GM19463 (cell line): ENCODE data around the gene C11orf98.
A peak's percentile ranks its signal among the peaks of the same experiment; 100 is the strongest.
"Not testable (repeated sequence)": the region's sequence is repeated elsewhere in the genome, so short reads cannot be mapped to it uniquely, and the experiment has no call there.

Experiments used
- ATAC-seq: cut with Tn5 transposase; IDR thresholded peaks from one replicate; pipeline ENCODE4 v1.9.1; 2021; ENCODE audit warnings: mild to moderate bottlenecking, moderate library complexity; ENCODE audit not compliant: unreplicated experiment

C11orf98 gene

GRCh38 chr11:62654297-62654696 lies 10.7 kb downstream of the C11orf98 start:
- ATAC-seq: no peak

DNA sequence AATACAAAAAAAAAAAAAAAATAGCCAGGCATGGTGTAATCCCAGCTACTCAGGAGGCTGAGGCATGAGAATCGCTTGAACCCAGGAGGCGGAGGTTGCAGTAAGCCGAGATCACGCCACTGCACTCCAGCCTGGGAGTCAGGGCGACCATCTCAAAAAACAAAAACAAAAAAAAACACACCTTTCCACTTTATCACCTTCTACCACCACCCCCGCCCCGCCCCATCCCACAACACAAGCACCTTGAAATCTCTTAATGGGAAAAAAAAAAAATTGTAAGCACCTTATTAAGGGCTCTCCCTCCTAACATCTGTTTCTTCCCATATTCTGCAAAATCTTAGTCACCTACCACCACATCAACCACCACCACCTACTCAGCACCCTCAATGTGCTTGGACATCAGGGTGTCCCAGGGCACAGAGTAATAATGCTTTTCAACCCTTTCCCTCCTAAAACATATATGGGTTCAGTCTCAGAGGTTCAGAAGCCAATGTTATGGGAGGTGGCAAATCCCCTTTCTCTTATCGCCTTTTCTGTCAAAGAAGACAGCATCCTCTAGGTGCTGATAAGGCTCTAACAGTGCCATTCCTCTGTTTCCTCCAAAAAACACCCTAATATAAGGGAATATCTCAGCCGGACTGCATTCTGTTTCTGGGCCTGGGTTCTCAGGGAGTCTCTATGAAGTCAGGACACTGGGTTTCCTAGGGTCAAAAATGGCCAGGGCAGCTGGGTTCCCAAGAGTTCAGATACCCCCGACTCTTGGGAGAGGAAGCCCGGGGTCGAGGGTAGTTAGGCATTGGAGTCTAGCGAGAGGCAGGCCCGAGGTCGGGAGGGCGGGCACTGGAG lies 12.6 kb downstream of the C11orf98 start:
- no peak for ATAC-seq

DNA sequence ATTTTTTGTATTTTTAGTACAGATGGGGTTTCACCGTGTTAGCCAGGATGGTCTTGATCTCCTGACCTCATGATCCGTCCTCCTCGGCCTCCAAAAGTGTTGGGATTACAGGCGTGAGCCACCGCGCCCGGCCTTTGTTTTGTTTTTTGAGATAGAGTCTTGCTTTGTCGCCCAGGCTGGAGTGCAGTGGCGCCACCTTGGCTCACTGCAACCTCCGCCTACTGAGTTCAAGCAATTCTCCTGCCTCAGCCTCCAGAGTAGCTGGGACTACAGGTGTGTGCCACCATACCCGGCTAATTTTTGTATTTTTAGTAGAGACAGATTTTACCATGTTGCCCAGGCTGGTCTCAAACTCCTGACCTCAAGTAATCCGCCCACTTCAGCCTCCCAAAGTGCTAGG lies 14.7 kb downstream of the C11orf98 start:
- ATAC-seq: not testable (repeated sequence)

DNA sequence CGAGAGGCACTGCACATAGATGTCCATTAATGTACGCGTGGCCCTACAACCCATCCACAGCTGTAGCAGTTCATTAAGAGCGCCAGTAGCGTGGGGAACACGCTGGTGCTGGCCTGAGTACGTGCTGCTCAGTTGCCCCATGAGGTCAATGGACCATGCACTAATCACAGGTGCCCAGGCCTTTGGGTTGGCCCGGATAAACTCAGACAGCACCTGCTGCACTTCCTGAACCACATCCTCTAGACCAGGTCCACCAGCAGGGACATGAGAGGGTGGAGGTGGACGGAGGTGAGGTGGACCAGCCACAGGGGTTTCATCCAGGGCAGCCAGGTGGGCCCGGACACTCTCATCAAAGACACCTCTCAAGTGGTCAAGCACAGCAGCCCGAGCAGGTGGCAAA lies 15.5 kb downstream of the C11orf98 start:
- no peak for ATAC-seq

DNA sequence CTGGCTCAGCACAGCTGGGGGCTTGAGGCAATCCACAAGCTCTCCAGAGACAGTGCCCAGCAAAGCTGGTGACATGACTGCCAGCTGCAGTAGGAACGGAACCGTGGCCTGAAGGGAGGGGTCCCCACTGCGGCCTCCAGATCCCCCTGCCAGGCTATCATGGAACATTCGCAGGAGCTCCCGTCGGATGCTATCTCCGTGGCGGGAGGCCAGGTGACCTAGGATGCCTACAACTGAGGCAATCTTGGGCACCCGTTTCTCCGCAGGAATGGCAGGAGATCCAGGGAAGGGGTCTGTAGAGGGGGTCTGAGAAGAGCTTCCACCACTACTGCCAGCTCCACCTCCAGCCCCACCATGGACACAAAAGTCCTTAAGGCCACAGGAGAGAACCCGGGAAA lies 16.0 kb downstream of the C11orf98 start:
- no peak for ATAC-seq

- ATAC-seq: no peak
Observed at GRCh38 chr11:62648185-62648966, 16.6 kb downstream of the C11orf98 start.

DNA sequence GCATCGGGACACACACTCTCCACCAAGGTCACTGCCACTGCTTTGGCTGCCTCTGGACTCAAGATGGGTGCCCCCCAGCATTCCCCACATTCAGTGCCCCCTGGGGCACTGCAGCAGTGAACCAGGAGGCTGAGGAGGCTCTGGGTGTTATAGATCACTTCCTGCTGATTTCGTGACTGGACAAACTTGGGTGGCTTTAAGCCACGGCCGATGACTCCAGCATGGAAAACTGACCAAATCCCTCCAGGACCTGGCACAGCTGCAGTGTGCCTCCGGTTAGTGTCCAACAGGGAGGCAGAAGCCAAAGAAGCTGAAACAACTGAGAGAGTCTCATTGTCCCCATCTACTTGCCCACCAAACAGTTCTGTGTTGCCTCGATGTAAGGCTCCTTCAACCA lies 17.4 kb downstream of the C11orf98 start:
- no peak for ATAC-seq

GRCh38 chr11:62646825-62647608 lies 18.0 kb downstream of the C11orf98 start:
- no peak for ATAC-seq

DNA sequence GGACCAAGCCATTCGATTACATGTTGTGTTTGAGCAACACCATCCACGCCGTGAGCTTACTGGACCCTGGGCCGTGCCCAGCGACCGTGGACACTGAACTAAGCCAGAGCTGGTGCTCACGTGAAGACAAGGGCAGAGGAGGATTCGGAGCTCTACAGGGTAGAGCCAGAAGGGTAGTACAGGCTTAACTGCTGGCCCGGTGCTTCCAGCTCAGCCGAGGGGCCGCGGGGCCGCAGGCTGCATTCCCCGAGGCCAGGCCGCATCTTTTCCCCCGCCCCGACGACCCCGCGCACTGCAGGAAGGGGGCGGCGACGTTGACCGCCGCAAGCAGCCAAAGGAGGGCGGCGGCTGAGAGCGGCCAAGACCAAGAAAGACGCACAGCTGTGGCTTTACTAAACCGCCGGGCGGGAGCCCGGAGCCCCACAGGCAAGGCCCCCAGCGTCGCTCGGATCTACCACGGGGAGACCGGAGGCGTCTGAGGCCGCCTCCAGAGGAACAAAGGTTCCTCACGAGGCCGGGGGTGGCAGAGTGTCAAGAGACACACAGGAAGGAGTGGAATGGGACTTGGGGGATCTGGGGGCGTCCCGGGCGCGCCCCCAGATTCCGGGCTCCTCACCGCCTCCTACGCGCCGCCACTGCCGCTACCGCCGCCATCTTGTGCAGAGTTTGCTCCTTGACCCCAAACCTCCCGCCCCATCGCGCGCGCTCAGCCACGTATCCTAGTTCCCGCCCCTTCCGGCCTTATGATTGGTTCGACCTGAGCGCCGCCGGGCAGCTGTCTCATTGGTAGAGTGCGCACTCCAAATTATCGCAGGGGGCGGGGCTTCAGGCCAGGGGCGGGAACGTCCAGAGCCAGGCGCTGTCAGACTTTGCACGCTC lies 18.8 kb downstream of the C11orf98 start, which contains the start of gene GANAB:
TSS of gene GANAB (minus strand) at position 668 of the 879 bp plus-strand sequence. CDS start at position 654, 14 bp downstream.
- ATAC-seq: peak; percentile 91

GRCh38 chr11:62645671-62645945 lies 19.4 kb downstream of the C11orf98 start:
- no peak for ATAC-seq

GRCh38 chr11:62644220-62644619 lies 20.8 kb downstream of the C11orf98 start:
- no peak for ATAC-seq

- ATAC-seq: no peak
Observed at GRCh38 chr11:62632492-62632891, 32.5 kb downstream of the C11orf98 start.

DNA sequence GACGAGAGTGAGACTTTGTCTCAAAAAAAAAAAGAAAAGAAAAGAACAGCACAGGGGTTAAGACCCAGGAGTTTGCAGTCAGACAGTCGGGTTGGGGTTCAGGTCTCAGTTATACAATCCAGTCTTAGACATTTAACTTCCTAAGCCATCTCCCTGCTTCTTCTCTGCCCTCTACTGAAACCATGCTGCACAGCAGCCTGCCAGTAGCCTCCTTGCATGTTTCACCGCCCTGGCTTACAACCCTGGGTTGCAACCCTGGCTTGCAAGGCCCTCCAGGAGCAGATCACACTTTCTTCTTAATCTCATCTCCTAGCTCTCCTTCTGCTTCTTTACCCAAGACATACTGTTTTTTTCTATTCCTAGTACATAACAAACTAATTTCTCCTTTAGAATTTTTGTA lies 37.3 kb downstream of the C11orf98 start:
- ATAC-seq: no peak

- ATAC-seq: no peak
Observed at GRCh38 chr11:62622476-62623089, 42.4 kb downstream of the C11orf98 start.

- ATAC-seq: peak; percentile 97
Observed at GRCh38 chr11:62621567-62622470, 43.2 kb downstream of the C11orf98 start, which contains the start of gene B3GAT3. Gene B3GAT3, minus strand, starts transcription at chr11:62621986. Its CDS starts 39 bp downstream, at chr11:62621947.

- ATAC-seq: no peak
Observed at GRCh38 chr11:62621027-62621566, 43.9 kb downstream of the C11orf98 start.

DNA sequence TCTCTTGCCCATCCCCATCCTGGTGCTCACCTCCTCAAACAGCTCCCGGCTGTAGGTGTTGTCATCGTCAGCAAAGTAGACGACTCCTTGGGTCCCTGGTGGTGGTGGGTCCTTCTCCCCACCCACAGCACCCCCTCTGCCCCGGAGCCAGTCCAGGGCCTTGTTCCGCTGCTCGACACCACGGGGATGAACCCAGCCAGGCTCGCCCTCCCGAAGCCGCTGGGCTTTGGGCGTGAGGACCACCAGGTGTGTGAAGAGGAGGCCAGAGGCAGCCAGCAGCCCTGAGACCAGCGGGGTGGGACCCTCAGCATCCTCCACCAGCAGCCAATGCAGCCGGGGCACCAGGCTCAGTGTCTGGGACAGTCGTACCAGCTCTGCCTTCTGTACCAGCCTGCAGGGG lies 48.1 kb downstream of the C11orf98 start:
- ATAC-seq: not testable (repeated sequence)

- no peak for ATAC-seq
Observed at GRCh38 chr11:62615521-62615920, 49.5 kb downstream of the C11orf98 start.

DNA sequence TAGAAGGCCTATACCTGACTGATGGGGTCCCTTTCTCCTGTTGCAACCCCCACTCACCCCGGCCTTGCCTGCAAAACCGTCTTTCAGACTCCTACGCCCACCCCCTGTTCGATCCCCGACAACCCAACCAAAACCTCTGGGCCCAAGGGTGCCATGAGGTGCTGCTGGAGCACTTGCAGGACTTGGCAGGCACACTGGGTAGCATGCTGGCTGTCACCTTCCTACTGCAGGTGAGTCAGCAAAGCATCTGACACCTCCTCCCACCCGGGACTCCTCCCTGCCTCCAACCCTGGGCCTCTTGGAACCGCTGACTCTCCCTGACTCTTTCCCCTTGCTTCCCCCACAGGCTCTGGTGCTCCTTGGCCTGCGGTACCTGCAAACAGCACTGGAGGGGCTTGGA lies 50.7 kb downstream of the C11orf98 start:
- no peak for ATAC-seq
